Activated CD4-positive, CD25-positive, alpha-beta regulatory T cell treated with anti-CD3 and anti-CD28 coated beads, Interleukin-2, amount 50 U/mL, for 72 hours (primary cell): ENCODE results near the gene CCNH.

ENCODE experiments used
- DNase-seq: peaks from one replicate; pipeline ENCODE4 v3.0.0; 2021

The CCNH gene

DNA sequence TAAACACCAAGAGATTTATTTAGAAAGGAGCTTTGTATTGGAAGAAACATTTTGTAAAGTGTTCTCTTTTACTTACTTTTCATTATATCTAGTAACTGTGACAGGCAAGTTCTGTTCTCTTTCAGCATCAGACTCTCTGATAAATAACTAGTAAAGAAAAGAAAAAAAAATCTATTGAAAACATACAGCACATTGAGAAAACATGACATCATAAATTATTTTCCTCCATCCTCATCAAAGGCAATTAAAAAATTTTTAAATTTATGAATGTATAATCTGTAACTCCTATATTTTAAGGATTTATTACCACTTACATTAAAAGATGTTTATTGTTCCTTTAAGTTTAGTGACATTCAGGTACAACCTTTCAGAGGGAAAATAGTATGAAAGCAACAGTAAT lies 11.1 kb downstream of the CCNH start:
- DNase-seq: no peak

DNA sequence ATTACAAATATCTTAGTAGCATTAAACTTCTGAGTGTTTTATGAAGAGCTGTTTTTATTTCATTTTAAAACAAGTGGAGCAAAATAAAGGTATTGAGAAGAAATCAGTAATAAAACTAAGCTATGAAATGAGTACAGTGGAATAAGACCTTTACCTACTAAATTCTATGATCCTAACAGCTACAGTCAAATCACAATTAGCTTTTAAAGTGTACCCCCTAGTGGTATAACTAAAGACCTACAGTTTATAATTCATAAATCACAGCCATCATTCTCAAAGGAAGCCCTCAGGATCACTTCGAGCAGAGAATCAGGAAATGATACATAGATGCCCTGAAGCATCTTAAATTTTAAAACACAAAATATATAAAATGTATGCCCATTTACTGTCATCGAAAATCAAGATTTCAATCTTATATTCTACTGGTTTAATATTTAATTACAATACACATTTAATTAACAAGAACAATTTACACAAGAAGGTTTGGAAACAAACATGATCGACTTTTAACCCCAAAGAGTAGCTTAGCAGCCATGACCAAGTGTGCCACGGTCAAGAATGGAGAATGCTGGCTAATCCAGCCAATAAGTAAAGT lies 12.3 kb downstream of the CCNH start:
- no peak for DNase-seq

DNA sequence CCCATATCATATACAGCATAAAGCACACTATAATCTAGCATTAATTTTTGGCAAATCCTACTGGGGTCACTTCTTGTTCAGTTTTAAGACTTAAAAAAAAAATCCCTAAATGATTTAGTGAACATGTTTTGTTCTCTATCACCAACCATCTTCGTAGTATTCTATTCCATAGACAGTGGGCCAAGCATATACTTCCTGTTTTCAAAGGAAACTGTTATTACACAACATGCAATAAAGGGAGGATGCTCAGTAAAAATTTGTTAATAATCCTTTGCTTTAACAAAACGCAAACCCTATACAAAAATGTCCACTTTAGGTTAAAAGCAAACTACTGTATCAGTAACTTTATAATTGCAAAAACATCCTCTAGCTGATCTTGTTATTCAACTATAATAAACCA lies 13.0 kb downstream of the CCNH start:
- no peak for DNase-seq

DNA sequence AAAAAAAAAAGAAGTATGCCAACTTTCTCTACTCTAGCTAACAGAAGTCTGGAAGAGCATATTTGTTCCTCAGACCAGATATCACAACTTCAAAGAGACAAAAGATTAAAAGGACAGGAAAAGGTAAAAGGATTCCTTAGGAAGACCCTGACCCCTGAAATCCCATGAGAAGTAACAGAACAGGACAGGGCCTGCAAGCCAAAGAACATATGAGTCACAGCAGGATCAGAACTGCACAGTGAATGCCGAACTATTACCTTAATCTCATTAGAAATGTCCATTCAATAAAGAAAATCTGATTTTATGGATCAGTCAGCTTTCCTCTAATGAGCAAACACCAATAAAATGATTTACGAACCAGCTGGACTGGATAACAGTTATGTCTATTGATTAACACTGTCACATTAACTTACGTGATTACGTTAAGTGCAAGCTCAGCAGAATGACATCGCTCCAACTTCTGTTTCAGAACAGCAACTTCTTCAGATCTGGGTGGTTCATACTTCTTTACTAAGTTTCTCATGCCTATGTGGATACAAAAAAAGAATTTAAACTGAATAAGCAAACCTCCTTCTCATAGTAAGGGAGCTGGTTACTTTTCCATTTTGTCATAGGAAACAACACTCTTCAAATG lies 13.6 kb downstream of the CCNH start:
- DNase-seq: no peak

DNA sequence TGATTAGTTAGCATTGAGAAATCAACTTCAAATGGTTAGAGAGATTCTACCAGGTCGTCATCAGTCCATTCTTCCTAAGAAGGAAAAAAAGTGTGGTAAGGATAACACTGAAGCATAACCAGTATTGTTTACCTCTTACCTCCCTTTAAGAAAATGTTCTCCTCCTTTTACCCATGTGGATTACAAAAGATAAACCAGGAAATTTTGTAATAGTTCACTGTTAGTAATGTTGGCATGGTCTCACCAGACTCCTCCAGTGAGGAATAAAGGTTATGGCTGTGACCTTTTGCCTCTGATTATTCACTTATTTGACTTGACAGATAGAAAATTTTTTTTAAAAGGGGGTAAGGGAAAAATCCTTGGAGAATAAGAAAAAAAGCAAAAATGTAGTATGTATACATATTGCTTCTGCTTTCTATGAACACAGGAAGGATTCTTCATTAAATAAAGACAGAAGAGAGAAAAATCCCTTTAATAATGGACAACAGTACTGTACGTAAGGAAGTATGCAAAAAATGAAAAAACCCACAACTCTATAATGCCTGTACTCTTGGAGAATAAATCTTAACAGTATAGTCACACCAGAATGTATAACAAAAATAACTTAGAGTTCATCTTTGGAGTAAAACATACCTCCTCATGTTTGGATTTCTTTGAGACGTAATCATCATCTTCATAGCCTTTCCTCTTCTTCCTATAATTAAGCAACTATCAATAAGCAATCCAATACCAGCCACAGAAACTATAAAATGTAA lies 18.1 kb downstream of the CCNH start:
- DNase-seq: no peak

DNA sequence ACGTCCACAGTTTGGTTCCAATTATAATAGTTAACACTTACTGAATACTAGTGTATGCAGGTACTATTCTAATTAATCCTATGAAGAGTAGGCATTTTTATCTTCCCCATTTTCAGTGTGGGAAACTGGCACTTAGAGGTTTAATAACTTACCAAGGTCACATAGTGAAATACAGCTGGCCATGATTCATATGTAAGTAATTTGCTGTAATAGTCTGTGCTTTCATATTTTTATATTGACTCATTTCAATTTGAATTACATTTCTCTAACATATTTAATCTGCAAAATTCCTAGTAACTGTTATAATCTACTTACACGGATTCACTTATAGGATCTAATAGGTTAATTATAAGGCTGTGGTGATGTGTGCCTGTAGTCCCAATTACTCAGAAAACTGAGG lies 19.4 kb downstream of the CCNH start:
- no peak for DNase-seq

DNA sequence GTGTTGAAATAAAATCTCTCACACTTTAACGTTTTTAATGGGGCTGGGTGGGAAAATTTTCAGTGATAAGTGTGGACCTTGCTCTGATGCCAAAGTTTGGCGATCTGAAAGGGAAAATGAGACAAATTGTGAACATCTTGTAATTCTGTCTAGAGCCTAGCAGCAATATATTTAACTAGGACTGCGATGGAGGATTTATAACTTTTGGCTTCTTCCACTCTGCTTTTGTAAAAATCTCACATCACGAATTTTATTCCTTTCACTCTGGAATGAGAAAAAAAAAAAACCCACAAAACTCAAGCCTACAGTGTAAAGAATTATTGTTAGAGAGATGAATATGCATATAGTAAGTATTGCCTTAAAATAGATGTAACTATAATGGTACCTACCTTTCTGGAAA lies 19.9 kb downstream of the CCNH start:
- no peak for DNase-seq

DNA sequence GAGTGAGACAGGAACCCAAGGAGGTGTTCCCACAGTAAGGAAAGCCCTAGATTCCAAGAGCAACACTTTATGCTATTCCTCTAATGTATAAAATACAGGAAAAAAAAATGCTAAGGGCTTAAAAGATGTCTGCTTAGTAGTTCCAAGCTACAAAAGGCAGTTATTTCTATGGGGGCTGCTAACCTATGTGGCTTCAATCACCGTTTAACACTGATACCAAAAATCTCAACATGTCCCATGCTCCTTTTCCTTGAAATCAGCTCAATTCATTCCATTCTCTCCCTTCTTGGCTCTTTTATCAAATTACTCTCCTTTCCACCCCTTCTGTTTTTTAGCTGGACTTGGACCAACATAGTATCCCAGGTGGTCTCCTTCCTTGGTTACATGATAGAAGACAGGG lies 20.6 kb downstream of the CCNH start:
- DNase-seq: no peak

DNA sequence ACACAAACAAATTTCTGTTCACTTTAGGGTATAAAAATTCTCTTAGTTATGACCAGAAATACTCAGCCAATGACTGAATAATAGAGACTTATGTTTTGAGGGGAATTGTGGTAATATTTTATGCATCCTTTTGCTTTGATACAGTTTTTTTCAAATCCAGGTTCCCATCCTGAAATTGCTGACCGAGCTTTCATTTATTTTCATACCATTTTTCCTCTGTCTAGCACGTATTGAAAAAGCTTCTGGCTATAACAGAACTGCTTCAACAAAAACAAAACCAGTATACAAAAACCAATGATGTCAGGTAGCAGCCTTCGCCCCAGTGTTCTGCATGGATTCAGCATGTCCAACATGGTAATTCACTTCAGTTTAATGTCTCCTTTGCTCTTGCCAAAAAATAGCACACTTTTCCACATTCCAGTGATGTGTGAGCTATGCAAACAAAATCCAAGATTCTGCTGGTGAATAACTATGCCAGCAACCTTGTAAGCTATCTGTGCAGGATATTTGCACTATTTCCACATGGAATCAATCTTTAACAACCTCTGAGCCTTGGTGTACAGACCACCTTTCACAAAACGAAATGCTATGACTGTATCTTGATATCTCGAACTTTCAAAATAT lies 22.0 kb downstream of the CCNH start:
- DNase-seq: no peak

DNA sequence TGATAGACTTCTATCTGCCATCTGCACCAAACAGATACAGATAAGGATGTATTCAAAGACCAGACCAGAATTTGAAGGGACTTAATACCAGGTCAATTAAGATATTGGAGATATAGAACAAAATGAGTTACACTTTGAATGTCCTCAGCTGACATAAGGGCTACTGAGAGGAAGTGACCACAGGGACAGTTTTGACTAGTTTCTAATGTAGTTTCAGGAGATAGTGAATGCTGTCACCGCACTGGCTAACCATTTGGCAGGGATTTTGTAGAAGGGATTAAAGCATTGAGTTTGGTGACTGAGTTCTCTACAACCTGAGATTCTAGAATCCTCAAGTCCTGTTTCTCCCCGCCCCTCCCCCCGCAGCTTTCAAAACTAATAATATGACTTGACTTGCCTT lies 22.7 kb downstream of the CCNH start:
- DNase-seq: no peak

DNA sequence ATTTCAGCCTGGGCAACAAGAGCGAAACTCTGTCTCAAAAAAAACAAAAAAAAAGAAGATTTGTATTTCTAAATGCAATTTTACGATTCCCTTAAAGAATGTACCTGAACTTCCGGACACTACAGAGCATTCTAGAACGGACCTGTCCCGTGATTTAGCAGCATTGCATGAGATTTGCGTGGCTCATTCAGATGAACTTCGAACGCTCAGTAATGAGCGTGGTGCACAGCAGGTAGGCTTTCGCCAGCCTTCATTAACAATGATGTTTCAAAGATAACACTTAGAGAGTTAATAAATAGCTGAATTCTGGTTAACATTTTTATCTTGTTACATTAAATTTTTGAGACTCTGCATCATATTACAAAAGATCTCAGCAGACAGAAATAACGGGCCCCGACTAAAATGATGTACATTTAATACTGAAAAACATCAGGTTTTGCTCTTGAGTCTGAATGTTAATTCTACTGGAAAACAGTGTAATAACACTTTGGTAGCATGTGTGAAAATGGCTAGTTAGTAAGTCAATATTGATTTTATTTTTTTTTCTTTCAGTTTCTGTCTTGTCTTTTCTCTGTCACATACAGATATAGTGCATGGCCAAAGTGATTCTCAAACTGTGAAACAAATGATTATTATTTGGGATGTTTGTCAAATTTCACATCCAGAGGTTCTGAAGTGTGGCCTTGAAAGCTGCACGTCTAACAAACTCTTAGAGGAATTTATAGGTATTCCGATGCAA lies 23.3 kb downstream of the CCNH start:
- DNase-seq: no peak

DNA sequence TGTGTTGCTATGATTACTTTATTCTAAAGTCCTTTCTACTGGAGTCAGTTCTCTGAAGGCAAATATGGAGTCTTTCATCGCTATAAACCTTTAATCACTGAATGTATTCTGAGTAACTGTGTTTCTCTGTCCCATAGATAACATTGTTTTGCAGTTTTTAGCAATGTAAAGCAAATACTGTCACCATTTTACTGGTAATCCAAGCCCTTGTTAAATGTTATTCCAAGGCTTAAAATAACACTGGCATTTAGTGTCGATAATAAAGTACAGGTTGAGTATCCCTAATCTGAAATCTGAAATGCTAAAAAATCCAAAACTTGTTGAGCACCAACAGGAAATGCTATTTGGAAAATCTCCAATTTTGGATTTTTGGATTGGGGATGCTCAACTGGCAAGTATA lies 24.6 kb downstream of the CCNH start:
- no peak for DNase-seq

DNA sequence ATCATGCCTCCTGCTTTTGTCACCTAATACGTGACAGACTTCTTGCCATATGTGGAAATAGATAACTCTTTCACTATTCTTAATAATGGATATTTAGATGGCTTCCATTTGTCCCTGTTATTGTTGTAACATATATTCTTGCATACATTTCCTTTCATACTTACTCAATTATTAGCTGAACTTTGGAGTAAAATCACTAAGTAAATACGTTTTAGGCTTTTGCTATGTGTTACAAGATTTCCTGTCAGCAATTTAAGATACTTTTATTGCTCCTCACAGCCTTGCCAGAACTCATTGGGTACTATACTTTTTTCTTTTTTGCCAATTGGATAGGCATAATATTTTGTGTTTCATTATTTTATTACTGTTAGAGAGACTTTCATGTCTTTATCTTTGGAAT lies 26.9 kb downstream of the CCNH start:
- no peak for DNase-seq

DNA sequence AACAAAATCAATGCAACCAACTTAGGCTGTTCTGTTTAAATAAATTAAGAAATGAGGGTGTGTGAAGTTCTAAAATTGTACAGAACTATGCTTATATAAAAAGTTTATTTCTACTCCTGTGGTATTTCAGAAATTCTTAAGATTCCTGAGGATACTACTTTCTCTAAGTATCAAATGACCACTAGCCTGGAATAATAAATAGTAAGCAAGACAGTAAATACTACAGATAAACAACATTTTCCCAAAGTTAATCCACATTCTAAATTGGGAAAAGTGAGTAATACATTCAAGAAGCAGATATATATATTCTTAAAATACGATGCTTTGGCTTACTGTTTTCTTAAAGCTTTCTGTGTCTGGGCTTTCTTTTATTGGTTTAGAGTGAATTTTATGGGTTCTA lies 29.5 kb downstream of the CCNH start:
- no peak for DNase-seq

DNA sequence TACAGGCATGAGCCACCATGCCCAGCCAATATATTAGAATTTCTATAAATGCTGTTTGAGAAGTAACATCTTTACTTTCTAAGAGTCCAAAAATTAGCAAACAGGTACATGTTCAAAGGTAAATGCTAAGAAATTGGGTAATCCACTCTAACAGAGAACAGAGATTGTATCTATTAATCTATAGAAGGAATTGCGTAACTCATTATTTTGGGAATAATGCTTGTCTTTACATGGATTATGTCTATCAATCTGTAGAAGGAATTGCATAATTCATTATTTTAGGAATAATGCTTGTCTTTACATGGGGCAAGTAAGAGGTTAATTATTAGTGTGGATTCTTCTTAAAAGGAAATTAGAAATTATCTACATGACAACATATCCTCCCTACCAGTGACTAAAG lies 30.5 kb downstream of the CCNH start:
- no peak for DNase-seq

DNA sequence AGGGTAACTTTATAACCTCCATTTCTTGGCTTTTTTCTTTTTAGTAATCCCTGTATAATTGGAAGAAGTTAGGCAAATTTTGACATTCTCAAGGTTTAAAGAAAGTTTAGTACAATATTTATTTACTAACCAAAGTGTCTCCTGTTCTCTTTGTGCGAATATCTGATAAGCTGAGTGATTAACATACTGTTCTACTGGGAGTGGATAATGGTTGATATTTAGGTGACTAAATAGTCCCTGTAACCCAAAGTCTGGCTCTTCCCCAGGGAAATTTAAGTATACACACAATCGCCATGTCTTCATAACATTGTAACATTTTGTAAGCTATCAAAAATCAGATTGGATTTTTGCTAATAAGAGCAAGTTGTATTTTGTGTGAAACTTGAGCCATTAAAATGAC lies 40.0 kb downstream of the CCNH start:
- DNase-seq: no peak

DNA sequence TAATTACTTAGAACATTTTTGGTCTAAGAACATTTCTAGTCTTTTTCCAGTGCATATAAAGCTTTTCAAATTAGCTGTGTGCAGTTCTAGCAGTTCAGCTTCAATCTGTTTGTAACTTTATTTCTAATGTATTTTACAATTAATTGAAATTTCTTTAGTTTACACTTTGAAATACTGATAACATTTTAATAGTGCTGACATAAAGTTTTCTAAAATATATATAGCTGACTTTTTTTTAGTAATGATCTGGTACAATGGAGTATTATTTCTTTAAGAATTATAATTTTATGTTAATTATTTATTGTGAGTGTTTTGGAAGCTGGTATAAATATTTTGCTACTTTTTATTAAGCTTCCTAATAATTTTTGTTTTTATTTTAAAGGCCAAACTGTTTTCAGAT lies 43.3 kb downstream of the CCNH start:
- DNase-seq: no peak

DNA sequence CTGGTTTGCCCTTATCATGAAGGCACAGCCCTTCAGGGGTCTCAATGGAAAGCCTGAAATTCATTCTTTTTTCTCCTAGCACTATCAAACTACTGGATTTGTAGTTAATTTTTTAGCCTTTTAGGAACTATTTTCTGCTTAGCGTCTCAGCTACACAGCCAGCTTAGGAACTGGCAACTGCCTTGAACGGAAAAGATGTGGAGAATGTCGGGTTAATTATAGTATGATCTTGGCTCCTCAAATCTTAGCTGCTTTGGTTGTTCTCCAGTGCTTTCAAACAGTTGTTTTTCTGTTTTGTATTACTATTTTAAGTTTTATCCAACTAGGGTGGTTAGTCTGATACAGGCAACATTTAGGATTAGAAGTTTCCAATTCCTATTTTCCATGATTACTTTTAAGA lies 44.1 kb downstream of the CCNH start:
- DNase-seq: no peak

DNA sequence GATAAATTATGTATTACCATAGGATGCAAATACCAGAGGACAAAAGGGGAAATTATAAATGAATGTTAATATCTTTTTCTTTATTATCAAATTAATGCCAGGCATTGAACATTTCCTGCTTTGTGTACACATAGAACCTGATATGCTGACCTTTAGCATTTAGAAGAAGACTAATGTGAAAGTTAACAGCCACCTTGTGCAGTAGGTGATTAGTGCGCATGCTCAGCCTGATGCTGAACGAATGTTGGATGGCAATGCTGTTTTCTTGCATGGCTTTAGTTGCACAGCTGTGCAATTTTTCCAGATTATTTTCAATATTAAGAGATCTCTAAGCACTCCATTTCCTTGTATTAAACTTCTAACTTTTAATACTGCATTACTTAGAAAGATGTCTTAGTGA lies 45.5 kb downstream of the CCNH start:
- DNase-seq: no peak

DNA sequence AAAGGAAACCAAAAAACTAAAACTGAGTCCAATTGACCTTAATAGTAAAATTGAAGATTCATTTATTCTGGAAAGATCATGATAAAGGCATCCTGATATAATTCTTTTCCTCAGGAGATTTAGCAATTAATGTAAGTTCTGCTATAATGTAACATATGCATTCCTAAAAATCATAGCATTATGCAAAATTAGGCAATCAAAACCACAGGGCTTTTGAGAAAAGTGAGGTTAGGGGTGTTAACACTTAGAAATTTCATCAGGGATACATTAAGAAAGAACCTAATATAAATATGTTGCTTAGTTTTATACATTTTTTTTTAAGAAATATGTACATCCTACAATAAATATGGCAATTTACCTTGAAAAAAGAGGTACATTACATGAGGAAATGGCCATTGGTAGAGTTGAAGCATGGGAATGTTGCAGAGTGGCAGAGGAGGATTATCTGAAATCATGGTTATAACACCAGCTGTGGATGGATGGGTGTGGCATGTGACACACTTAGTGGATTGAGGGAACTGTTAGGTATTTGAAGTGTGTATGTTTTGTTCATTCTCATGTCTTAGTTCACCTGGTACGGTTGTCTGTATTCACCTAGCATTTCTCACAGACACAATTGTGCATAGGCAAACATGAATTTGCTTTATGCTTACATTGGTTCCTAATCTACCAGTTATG lies 51.1 kb downstream of the CCNH start:
- DNase-seq: no peak

DNA sequence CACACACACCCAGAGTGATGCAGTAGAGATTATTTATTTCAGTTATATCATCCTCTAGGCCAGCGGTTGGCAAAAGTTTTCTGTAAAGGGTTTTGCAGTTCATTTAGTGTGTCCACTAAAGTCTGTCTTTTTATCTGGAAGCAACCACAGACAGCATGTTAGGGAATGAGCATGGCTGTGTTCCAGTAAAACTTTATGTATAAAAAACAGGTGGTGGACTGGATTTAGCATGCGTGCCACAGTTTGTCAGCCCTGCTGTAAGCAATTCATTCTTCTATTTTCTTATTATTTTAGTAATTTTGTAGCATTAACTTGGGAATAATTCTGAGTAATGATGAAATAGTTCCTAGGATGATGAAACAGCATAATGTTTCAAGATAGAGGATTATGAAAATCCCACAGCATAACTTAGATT lies 51.7 kb downstream of the CCNH start:
- no peak for DNase-seq

DNA sequence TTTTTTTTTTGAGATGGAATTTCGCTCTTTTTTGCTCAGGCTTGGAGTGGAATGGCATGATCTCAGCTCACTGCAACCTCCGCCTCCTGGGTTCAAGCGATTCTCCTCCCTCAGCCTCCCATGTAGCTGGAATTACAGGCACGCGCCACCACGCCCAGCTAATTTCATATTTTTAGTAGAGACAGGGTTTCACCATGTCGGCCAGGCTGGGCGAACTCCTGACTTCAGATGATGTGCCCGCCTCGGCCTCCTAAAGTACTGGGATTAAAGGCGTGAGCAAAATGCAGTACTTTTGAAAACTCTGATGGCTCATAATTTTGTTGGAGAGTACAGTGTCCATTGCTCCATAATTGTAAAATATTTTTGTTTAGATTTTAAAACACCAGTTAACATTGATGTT lies 52.6 kb downstream of the CCNH start:
- no peak for DNase-seq

DNA sequence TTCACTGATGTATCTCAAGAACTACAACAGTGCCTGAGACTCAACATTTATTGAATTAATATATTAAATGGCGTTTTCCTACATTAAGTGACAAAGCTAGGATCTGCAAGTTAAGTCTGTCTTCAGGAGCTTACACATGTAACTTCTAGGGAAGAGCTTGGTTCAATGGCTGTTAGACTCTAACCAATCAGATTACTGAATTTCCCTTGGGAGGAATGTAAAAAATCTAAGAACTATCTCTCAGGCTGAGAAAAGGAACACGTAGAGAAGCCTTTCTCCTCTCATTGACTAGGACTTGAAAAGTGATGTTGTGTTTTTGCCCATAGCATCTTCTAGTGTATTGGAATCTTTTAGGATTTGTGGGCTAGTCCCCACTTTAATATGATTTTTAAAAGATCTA lies 53.6 kb downstream of the CCNH start:
- no peak for DNase-seq
